Measurements from ENCODE around the gene CAMKK2. TPM values are rescaled to one million over a fixed set of nuclear protein-coding genes. Genes with fewer than 3 reads are reported as not detected.

Gene CAMKK2
- polyA plus RNA-seq, 1 donor from 2014 or later: 29.2 TPM

GRCh38 chr12:121267822-121268221 lies 28.7 kb downstream of the CAMKK2 start:
- Histone ChIP-seq H3K9ac (ENCODE audit: low read length) (no peak overlapping the region), H2AFZ (ENCODE audit: low read depth, low read length) (no peak overlapping the region), H3K27ac (ENCODE audit: low read length) (no peak overlapping the region), H3F3A (ENCODE audit: insufficient read depth, low read length, poor library complexity, severe bottlenecking) (no peaks in the 10 kb centered on the region), H4K20me1 (ENCODE audit: insufficient read depth) (no peaks in the 10 kb centered on the region), H3K9me3 (ENCODE audit: low read length) (no peaks in the 10 kb centered on the region), H3K4me3 (ENCODE audit: low read length) (no peak overlapping the region), H3K79me2 (replicated peaks; ENCODE audit: insufficient read depth, low read length) (no peaks in the 10 kb centered on the region), H3K36me3 (ENCODE audit: insufficient read depth, low read length) (peaks cover 4% of the 10 kb centered on the region), H3K4me2 (ENCODE audit: low read length) (no peak overlapping the region), H3K27me3 (ENCODE audit: insufficient read depth, low read depth, low read length) (no peaks in the 10 kb centered on the region), H3K9me2 (ENCODE audit: insufficient read depth, low read length) (no peaks in the 10 kb centered on the region)
- TF ChIP-seq, protein P1, sequence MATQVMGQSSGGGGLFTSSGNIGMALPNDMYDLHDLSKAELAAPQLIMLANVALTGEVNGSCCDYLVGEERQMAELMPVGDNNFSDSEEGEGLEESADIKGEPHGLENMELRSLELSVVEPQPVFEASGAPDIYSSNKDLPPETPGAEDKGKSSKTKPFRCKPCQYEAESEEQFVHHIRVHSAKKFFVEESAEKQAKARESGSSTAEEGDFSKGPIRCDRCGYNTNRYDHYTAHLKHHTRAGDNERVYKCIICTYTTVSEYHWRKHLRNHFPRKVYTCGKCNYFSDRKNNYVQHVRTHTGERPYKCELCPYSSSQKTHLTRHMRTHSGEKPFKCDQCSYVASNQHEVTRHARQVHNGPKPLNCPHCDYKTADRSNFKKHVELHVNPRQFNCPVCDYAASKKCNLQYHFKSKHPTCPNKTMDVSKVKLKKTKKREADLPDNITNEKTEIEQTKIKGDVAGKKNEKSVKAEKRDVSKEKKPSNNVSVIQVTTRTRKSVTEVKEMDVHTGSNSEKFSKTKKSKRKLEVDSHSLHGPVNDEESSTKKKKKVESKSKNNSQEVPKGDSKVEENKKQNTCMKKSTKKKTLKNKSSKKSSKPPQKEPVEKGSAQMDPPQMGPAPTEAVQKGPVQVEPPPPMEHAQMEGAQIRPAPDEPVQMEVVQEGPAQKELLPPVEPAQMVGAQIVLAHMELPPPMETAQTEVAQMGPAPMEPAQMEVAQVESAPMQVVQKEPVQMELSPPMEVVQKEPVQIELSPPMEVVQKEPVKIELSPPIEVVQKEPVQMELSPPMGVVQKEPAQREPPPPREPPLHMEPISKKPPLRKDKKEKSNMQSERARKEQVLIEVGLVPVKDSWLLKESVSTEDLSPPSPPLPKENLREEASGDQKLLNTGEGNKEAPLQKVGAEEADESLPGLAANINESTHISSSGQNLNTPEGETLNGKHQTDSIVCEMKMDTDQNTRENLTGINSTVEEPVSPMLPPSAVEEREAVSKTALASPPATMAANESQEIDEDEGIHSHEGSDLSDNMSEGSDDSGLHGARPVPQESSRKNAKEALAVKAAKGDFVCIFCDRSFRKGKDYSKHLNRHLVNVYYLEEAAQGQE (IDR thresholded peaks at IDR 0.05; ENCODE audit: borderline replicate concordance): no peak
- TF ChIP-seq POLR2AphosphoS5 (IDR thresholded peaks at IDR 0.05) (no peak), SMC3 (conservative IDR thresholded peaks at IDR 0.05; ENCODE audit: poor library complexity) (no peak), TAF1 (IDR thresholded peaks at IDR 0.05; ENCODE audit: low read depth) (no peak)

DNA sequence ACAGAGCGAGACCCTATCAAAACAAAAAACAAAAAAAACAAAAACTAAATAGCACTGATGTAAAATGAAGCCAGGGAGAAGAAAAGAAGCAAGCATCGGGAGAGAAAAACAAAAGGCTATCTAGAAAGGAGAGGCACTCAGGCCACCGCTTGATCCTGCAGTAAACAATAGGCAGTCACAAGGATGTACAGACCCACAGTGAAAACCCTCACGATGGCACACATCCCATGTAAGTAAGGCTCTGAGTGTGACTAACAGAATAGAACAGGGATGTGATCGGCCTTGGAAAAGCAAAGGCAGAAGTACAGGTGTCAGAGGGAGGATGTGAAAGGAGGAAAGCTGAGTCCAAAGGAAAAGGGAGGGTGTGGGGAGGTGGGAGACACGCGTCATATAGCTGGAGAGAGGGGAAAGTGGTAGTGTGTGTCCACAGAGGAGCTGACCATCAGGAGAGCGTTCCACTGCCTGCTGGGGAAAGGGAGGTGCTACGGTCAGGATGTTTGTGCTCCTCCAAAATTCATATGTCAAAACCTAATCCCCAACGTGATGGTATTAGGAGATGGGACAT lies 31.5 kb downstream of the CAMKK2 start:
- no peak overlapping the region for H2AFZ ChIP-seq (ENCODE audit: low read depth, low read length)

GRCh38 chr12:121264135-121264534 lies 32.4 kb downstream of the CAMKK2 start:
- Histone ChIP-seq H3F3A (ENCODE audit: insufficient read depth, low read length, poor library complexity, severe bottlenecking) (no peaks in the 10 kb centered on the region), H2AFZ (ENCODE audit: low read depth, low read length) (no peak overlapping the region), H3K4me3 (ENCODE audit: low read length) (no peak overlapping the region), H3K9me3 (ENCODE audit: low read length) (no peaks in the 10 kb centered on the region), H3K27me3 (ENCODE audit: insufficient read depth, low read depth, low read length) (no peaks in the 10 kb centered on the region), H4K20me1 (ENCODE audit: insufficient read depth) (no peaks in the 10 kb centered on the region), H3K9me2 (ENCODE audit: insufficient read depth, low read length) (no peaks in the 10 kb centered on the region), H3K27ac (ENCODE audit: low read length) (no peak overlapping the region), H3K9ac (ENCODE audit: low read length) (no peak overlapping the region), H3K36me3 (ENCODE audit: insufficient read depth, low read length) (peaks cover 4% of the 10 kb centered on the region), H3K4me2 (ENCODE audit: low read length) (no peak overlapping the region), H3K79me2 (replicated peaks; ENCODE audit: insufficient read depth, low read length) (no peaks in the 10 kb centered on the region)
- TF ChIP-seq EZH2 (IDR thresholded peaks at IDR 0.05; ENCODE audit: borderline replicate concordance, insufficient read depth, low read length, poor library complexity, severe bottlenecking): no peak
- no peak for TF ChIP-seq EP300 (conservative IDR thresholded peaks at IDR 0.05; ENCODE audit: poor library complexity, severe bottlenecking)

More for the DNA sequence above, 31.5 kb downstream of the CAMKK2 start:
- H3F3A ChIP-seq (ENCODE audit: insufficient read depth, low read length, poor library complexity, severe bottlenecking): no peaks in the 10 kb centered on the region
- no peak overlapping the region for H3K4me3 ChIP-seq (ENCODE audit: low read length)
- TF ChIP-seq, protein P1 (IDR thresholded peaks at IDR 0.05; ENCODE audit: borderline replicate concordance): no peak
- no peak overlapping the region for H3K27ac ChIP-seq (ENCODE audit: low read length)
- H3K9ac ChIP-seq (ENCODE audit: low read length): no peak overlapping the region
- H3K4me2 ChIP-seq (ENCODE audit: low read length): no peak overlapping the region
- H4K20me1 ChIP-seq (ENCODE audit: insufficient read depth): no peaks in the 10 kb centered on the region
- no peaks in the 10 kb centered on the region for H3K9me2 ChIP-seq (ENCODE audit: insufficient read depth, low read length)
- peaks cover 4% of the 10 kb centered on the region for H3K36me3 ChIP-seq (ENCODE audit: insufficient read depth, low read length)
- H3K79me2 ChIP-seq (replicated peaks; ENCODE audit: insufficient read depth, low read length): no peaks in the 10 kb centered on the region
- H3K9me3 ChIP-seq (ENCODE audit: low read length): no peaks in the 10 kb centered on the region
- H3K27me3 ChIP-seq (ENCODE audit: insufficient read depth, low read depth, low read length): no peaks in the 10 kb centered on the region
